Activated CD8-positive, alpha-beta T cell treated with anti-CD3 and anti-CD28 coated beads for 36 hours (primary cell): ENCODE results near the gene TRIM68. TPM values are rescaled to one million over a fixed set of nuclear protein-coding genes. Genes with fewer than 3 reads are reported as not detected.

Source experiments
- ATAC-seq: fragments of 200-7000 bp; cut with Tn5 transposase; one replicate; pipeline ENCODE4 v1.10.0; 2021; ENCODE audit warnings: mild to moderate bottlenecking, moderate library complexity
- CTCF ChIA-PET: fragments of 350-600 bp; sonication (Branson Sonifier 250); formaldehyde crosslinking; loops from one replicate; lab custom pipeline; 2021; ENCODE audit warnings: antibody characterized with exemption; lab: Charles Lee
- POLR2A ChIA-PET: fragments of 350-600 bp; sonication (Branson Sonifier 250); formaldehyde crosslinking; loops from one replicate; lab custom pipeline; 2021; ENCODE audit warnings: antibody characterized with exemption; lab: Charles Lee
- DNase-seq: peaks from one replicate; pipeline ENCODE4 v3.0.0-alpha.2; 2020
- H3K27ac Mint-ChIP-seq: one replicate; pipeline ENCODE4 v1.8.0; 2021; ENCODE audit warnings: mild to moderate bottlenecking, mixed read lengths
- H3K27me3 Mint-ChIP-seq: one replicate; pipeline ENCODE4 v1.8.0; 2021; ENCODE audit warnings: mixed read lengths
- H3K36me3 Mint-ChIP-seq: one replicate; pipeline ENCODE4 v1.8.0; 2021; ENCODE audit warnings: low read depth, mixed read lengths
- H3K4me1 Mint-ChIP-seq: one replicate; pipeline ENCODE4 v1.8.0; 2021; ENCODE audit warnings: low read depth, mixed read lengths
- H3K4me3 Mint-ChIP-seq: one replicate; pipeline ENCODE4 v1.8.0; 2021; ENCODE audit warnings: mild to moderate bottlenecking, moderate library complexity, mixed read lengths
- H3K9me3 Mint-ChIP-seq: one replicate; pipeline ENCODE4 v1.8.0; 2021; ENCODE audit warnings: mixed read lengths
- intact Hi-C: fragments of 100-400 bp; cut with micrococcal nuclease; formaldehyde crosslinking; loops from one replicate; pipeline ENCODE4 v1.10.0; 2022
- total RNA-seq, 2 experiments: library from RNA; stranded (reverse); gene quantifications; one replicate each; pipeline ENCODE4 v1.2.3, GENCODE V29; 2021
- TF ChIP-seq, protein P1 (sequence below): fragments of 200-600 bp; IDR thresholded peaks from one replicate; pipeline ENCODE4 v1.8.0; 2022; ENCODE audit warnings: antibody characterized with exemption, mild to moderate bottlenecking

Gene TRIM68
- total RNA-seq, 2 experiments from 2014 or later = 10.2 to 11.4 TPM

DNA sequence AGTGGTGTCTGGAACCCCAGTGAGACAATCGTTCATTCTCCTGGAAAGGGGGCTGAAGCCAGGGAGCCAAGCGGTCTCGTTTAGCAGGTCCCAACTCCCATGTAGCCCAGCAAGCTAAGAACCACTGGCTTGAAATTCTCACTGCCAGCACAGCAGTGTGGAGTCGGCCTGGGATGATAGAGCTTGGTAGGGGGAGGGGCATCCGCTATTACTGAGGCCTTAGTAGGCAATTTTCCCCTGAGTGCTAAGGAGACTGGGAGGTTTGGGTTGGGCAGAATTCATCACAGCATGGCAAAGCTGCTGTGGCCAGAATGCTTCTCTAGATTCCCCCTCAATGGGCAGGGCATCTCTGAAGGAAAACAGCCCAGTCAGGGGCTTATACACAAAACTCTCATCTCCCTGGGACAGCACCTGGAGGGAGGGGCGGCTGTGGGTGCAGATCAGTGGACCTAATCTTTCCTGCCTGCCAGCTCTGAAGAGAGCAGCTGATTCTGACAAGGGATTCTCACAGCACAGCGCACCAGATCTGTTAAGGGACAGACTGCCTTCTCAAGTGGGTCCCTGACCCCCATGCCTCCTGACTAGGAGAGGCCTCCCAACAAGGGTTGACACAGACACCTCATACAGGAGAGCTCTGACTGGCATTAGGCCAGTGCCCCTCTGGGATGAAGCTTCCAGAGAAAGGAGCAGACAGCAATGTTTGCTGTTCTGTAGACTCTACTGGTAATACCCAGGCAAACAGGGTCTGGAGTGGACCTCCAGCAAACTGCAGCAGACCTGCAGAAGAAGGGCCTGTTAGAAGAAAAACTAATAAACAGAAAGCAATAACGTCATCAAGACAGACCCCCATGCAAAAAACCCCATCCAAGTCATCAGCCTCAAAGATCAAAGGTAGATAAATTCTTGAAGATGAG is 48.2 kb downstream of the TRIM68 start:
- Mint-ChIP-seq H3K9me3 (peaks cover 7% of the 10 kb centered on the region), H3K36me3 (no peaks in the 10 kb centered on the region), H3K4me1 (no peaks in the 10 kb centered on the region), H3K27ac (no peak overlapping the region), H3K27me3 (peaks cover 26% of the 10 kb centered on the region), H3K4me3 (no peak overlapping the region)
- intact Hi-C loops = no loop called here
- ChIA-PET CTCF (interaction anchor here (1.0 kb wide), 1 partner anchor 20 kb away, joined by 3 read pairs; no protein-coding TSS in a partner anchor), POLR2A (no interaction called here)
- TF ChIP-seq, protein P1, sequence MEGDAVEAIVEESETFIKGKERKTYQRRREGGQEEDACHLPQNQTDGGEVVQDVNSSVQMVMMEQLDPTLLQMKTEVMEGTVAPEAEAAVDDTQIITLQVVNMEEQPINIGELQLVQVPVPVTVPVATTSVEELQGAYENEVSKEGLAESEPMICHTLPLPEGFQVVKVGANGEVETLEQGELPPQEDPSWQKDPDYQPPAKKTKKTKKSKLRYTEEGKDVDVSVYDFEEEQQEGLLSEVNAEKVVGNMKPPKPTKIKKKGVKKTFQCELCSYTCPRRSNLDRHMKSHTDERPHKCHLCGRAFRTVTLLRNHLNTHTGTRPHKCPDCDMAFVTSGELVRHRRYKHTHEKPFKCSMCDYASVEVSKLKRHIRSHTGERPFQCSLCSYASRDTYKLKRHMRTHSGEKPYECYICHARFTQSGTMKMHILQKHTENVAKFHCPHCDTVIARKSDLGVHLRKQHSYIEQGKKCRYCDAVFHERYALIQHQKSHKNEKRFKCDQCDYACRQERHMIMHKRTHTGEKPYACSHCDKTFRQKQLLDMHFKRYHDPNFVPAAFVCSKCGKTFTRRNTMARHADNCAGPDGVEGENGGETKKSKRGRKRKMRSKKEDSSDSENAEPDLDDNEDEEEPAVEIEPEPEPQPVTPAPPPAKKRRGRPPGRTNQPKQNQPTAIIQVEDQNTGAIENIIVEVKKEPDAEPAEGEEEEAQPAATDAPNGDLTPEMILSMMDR = no peak
- no peak for DNase-seq
- ATAC-seq = no peak

DNA sequence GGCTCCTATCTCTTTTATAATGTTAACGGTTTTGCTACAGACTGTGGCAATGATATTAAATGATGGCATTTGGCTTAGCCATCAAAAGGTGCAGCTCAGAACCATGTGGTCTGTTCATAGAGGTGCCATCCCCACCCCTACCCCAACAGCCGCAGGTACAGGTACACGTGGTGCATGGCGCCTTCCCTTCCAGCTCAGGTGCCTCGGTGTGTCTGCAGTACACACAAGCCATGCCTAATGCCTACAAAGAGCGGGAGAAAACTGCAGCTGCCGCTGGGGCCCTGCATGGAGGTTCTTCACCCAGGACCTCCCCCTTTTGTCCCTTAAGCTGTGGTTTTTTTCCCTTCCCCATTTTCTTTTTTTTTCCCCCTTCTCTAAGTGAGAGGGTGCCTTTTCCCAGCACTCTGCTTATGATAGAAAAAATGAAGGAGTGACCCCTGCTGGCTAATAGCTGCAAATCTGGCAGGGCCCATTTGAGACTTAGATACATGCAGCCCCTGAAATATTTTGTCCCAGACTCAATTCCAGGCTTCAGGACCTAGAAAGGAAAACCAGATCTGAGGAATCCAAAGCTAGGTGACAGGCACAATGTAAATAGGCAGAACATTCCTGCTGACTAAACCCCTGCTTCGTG is 56.6 kb downstream of the TRIM68 start:
- H3K4me1 Mint-ChIP-seq = no peaks in the 10 kb centered on the region
- no peak overlapping the region for H3K4me3 Mint-ChIP-seq
- no peaks in the 10 kb centered on the region for H3K36me3 Mint-ChIP-seq
- DNase-seq = peak; percentile 9
- ATAC-seq = no peak
- intact Hi-C loops = no loop called here
- no peak overlapping the region for H3K27ac Mint-ChIP-seq
- H3K9me3 Mint-ChIP-seq = no peaks in the 10 kb centered on the region
- CTCF ChIA-PET = interaction anchor here (0.7 to 2.8 kb wide), 7 partner anchors 10 to 602 kb away, joined by 3 to 19 read pairs (median 3); no protein-coding TSS in a partner anchor
- H3K27me3 Mint-ChIP-seq = peaks cover 7% of the 10 kb centered on the region
- POLR2A ChIA-PET = interaction anchor here (0.6 kb wide), 1 partner anchor 14 kb away, joined by 3 read pairs; no protein-coding TSS in a partner anchor
- TF ChIP-seq, protein P1 = peak; percentile 23

Other genes with a start within 250 kb of the TRIM68 start
- gene OR52B4, start 239.8 kb downstream of the TRIM68 start, total RNA-seq = not detected
- 10 to 100 TPM; 24.8 to 25.5 TPM for gene TRIM21, start 214.5 kb downstream of the TRIM68 start, total RNA-seq
- not detected for gene OR52K2, start 158.9 kb downstream of the TRIM68 start, total RNA-seq
- not detected for gene OR52K1, start 125.6 kb downstream of the TRIM68 start, total RNA-seq
- not detected for gene OR52M1, start 63.0 kb downstream of the TRIM68 start, total RNA-seq
- not detected for gene OR52I2, start 26.5 kb downstream of the TRIM68 start, total RNA-seq
- not detected for gene OR52I1, start 14.2 kb downstream of the TRIM68 start, total RNA-seq
- not detected for gene OR51D1, start 29.2 kb upstream of the TRIM68 start, total RNA-seq
- gene OR51E1, start 35.8 kb upstream of the TRIM68 start, total RNA-seq = not detected
- gene OR51E2, start 89.6 kb upstream of the TRIM68 start, total RNA-seq = not detected
- not detected for gene MMP26, start 96.6 kb upstream of the TRIM68 start, total RNA-seq
- not detected for gene OR51F1, start 161.7 kb upstream of the TRIM68 start, total RNA-seq
- not detected for gene OR52R1, start 196.1 kb upstream of the TRIM68 start, total RNA-seq
- not detected for gene OR51F2, start 213.1 kb upstream of the TRIM68 start, total RNA-seq
- not detected for gene OR51S1, start 241.0 kb upstream of the TRIM68 start, total RNA-seq